GM12878 (cell line): ENCODE data around the gene WNT5B. TPM values are rescaled to one million over a fixed set of nuclear protein-coding genes. Genes with fewer than 3 reads are reported as not detected.

Source experiments
- ATAC-seq: fragments of 200-7000 bp; cut with Tn5 transposase; 3 replicates; pipeline ENCODE4 v1.9.1; 2020; ENCODE audit warnings: mild to moderate bottlenecking, moderate library complexity
- BruUV-seq: library from RNA; stranded (reverse); fragments of 400-500 nt; replicated peaks from 2 replicates; lab custom pipeline; 2021; lab: Mats Ljungman, UMichigan
- CTCF ChIA-PET: fragments of 300-600 bp; sonication (Branson Sonifier 250); formaldehyde crosslinking; extraction: SDS; loops from one replicate; lab custom pipeline; 2021; ENCODE audit warnings: inconsistent platforms; lab: Yijun Ruan, JAX
- POLR2A ChIA-PET: fragments of 350-600 bp; formaldehyde crosslinking; extraction: SDS; loops from one replicate; lab custom pipeline; 2021; ENCODE audit warnings: inconsistent platforms; lab: Charles Lee
- RAD21 ChIA-PET: fragments of 300-600 bp; sonication (Branson Sonifier 250); formaldehyde crosslinking; loops from one replicate; lab custom pipeline; 2023; ENCODE audit warnings: antibody characterized with exemption; ENCODE audit not compliant: unreplicated experiment; lab: Charles Lee
- SMC1A ChIA-PET: fragments of 300-600 bp; sonication (Branson Sonifier 250); formaldehyde crosslinking; loops from one replicate; lab custom pipeline; 2023; ENCODE audit not compliant: unreplicated experiment, uncharacterized antibody; lab: Charles Lee
- DNase-seq: peaks from one replicate; pipeline ENCODE4 v3.0.0-alpha.2; 2011; ENCODE audit warnings: low read depth, low spot score
- FAIRE-seq: peaks from 3 replicates; lab custom pipeline; 2011; peaks lifted over from hg19 to GRCh38; lab: Jason Lieb, UNC
- H2AFZ ChIP-seq: 2 replicates; pipeline ENCODE4 v1.6.0; 2011; ENCODE audit warnings: low read depth, low read length, control low read depth; ENCODE audit not compliant: control insufficient read depth
- H3K27ac ChIP-seq: 2 replicates; pipeline ENCODE4 v1.5.1; 2011; ENCODE audit warnings: control low read depth; ENCODE audit not compliant: control insufficient read depth, insufficient read depth
- H3K27me3 ChIP-seq, 2 experiments: replicated peaks in 1 of 2; 2 replicates each; pipeline versions ENCODE4 v1.6.0 to v1.6.1; 2011; ENCODE audit warnings: low read length in 1 of 2; ENCODE audit not compliant: control insufficient read depth in 2 of 2, insufficient read depth in 2 of 2
- H3K36me3 ChIP-seq, 2 experiments: 2 replicates each; pipeline ENCODE4 v1.5.1; 2011; ENCODE audit warnings: low read length in 1 of 2; ENCODE audit not compliant: control insufficient read depth in 2 of 2, insufficient read depth in 2 of 2
- H3K4me1 ChIP-seq: 2 replicates; pipeline ENCODE4 v1.6.1; 2011; ENCODE audit warnings: mild to moderate bottlenecking, low read length, moderate library complexity, mixed read lengths; ENCODE audit not compliant: control insufficient read depth, insufficient read depth
- H3K4me2 ChIP-seq: 2 replicates; pipeline ENCODE4 v1.6.0; 2011; ENCODE audit warnings: control low read depth; ENCODE audit not compliant: control insufficient read depth, insufficient read depth
- H3K4me3 ChIP-seq: fragments of 200-600 bp; sonication (generic); 2 replicates; pipeline ENCODE4 v1.5.1; 2016
- H3K79me2 ChIP-seq: 2 replicates; pipeline ENCODE4 v1.6.0; 2011; ENCODE audit warnings: low read length; ENCODE audit not compliant: control insufficient read depth, insufficient read depth
- H3K9ac ChIP-seq: 2 replicates; pipeline ENCODE4 v1.8.0; 2011; ENCODE audit warnings: low read length, control low read depth, mixed read lengths; ENCODE audit not compliant: control insufficient read depth, insufficient read depth
- H3K9me3 ChIP-seq: replicated peaks from 3 replicates; pipeline ENCODE4 v1.5.1; 2011; ENCODE audit warnings: mild to moderate bottlenecking, low read length; ENCODE audit not compliant: control insufficient read depth, insufficient read depth
- H4K20me1 ChIP-seq: 2 replicates; pipeline ENCODE4 v1.6.0; 2011; ENCODE audit not compliant: control insufficient read depth, insufficient read depth
- BACH1 ChIP-seq: fragments of 450-650 bp; IDR thresholded peaks from 2 replicates; pipeline ENCODE4 v1.6.1; 2017; ENCODE audit warnings: mild to moderate bottlenecking, borderline replicate concordance
- CEBPB ChIP-seq, 2 experiments: fragments of 150-350 bp in 1 of 2; IDR thresholded peaks; 2 replicates each; pipeline ENCODE4 v1.6.1; 2012 to 2014; ENCODE audit warnings: low read depth in 2 of 2, low read length in 2 of 2, borderline replicate concordance in 1 of 2, inconsistent platforms in 1 of 2
- CHD2 ChIP-seq: IDR thresholded peaks from 2 replicates; pipeline ENCODE4 v1.6.1; 2011; ENCODE audit warnings: low read depth, low read length, improper control_type of control experiment, borderline replicate concordance
- NKRF ChIP-seq: fragments of 450-650 bp; conservative IDR thresholded peaks from 2 replicates; pipeline ENCODE4 v1.6.1; 2017; ENCODE audit warnings: mild to moderate bottlenecking, moderate library complexity
- NRF1 ChIP-seq: conservative IDR thresholded peaks from 2 replicates; pipeline ENCODE4 v1.6.1; 2011; ENCODE audit warnings: mild to moderate bottlenecking, low read depth, low read length, improper control_type of control experiment
- PAX8 ChIP-seq: fragments of 450-650 bp; IDR thresholded peaks from 2 replicates; pipeline ENCODE4 v1.6.1; 2017; ENCODE audit warnings: mild to moderate bottlenecking, moderate library complexity
- TCF12 ChIP-seq: IDR thresholded peaks from 2 replicates; pipeline ENCODE4 v1.6.1; 2011; ENCODE audit warnings: low read depth, mild to moderate bottlenecking, low read length
- TCF7 ChIP-seq: IDR thresholded peaks from 2 replicates; pipeline ENCODE4 v1.6.1; 2014; ENCODE audit warnings: antibody characterized with exemption, borderline replicate concordance
- WRNIP1 ChIP-seq: IDR thresholded peaks from 2 replicates; pipeline ENCODE4 v1.6.1; 2011; ENCODE audit warnings: low read depth, low read length, improper control_type of control experiment, borderline replicate concordance
- ZNF274 ChIP-seq: IDR thresholded peaks from one replicate; pipeline ENCODE4 v1.8.0; 2011; ENCODE audit not compliant: insufficient read length, insufficient read depth
- ZNF687 ChIP-seq: fragments of 450-650 bp; IDR thresholded peaks from 2 replicates; pipeline ENCODE4 v1.6.1; 2017; ENCODE audit warnings: mild to moderate bottlenecking, moderate library complexity
- ZSCAN29 ChIP-seq: fragments of 450-650 bp; IDR thresholded peaks from 2 replicates; pipeline ENCODE4 v1.6.1; 2017; ENCODE audit warnings: mild to moderate bottlenecking, moderate library complexity
- WGBS: methylation state at CpG from one replicate; pipeline ENCODE4 v1.1.6; 2016; ENCODE audit warnings: low lambda C conversion rate; ENCODE audit not compliant: insufficient replicate concordance, insufficient coverage; ENCODE audit errors: missing lambda C conversion rate; 5-methylcytosine and 5-hydroxymethylcytosine counted together
- in situ Hi-C: fragments of 300-500 bp; cut with MboI; formaldehyde crosslinking; loops from 9 replicates; pipeline ENCODE4 v1.14.3; 2018; ENCODE audit warnings: mixed read lengths
- intact Hi-C: fragments of 100-400 bp; cut with micrococcal nuclease; formaldehyde crosslinking; loops from one replicate; pipeline ENCODE4 v1.14.2; 2022; ENCODE audit not compliant: unreplicated experiment
- polyA plus RNA-seq, 11 experiments: library from polyadenylated mRNA; depleted of rRNA in 4 of 11; unstranded in 6 of 11; stranded (reverse) in 5 of 11; fragments of >200 nt; fragmentation: Nextera tagmentation in 4 of 11; fragmentation: Illumina TruSeq in 1 of 11; extraction: Ambion mirVana in 4 of 11; extraction: Trizol in 1 of 11; gene quantifications; 1 replicate in 1 of 11; 2 replicates in 10 of 11; pipeline versions ENCODE4 v1.2.1 to v1.2.3, GENCODE V29; 2011 to 2016; ENCODE audit warnings: inconsistent platforms in 2 of 11, missing spikeins in 2 of 11, low read depth in 1 of 11
- total RNA-seq, 4 experiments: library from RNA; depleted of rRNA in 3 of 4; stranded (reverse); fragments of >200 nt in 3 of 4; fragmentation: Illumina TruSeq in 1 of 4; extraction: Trizol in 1 of 4; gene quantifications; 2 replicates each; pipeline versions ENCODE4 v1.2.1 to v1.2.3, GENCODE V29; 2013 to 2021

WNT5B gene
- total and polyA plus RNA-seq, 10 of the 15 experiments (the other 5 are each of a cell fraction or from before 2014, with no cell fraction given) = 0.45 to 18.3 (median 5.4) TPM

- Histone ChIP-seq H3K4me1 (peaks cover 21% of the 10 kb centered on the region), H3K9me3 (no peaks in the 10 kb centered on the region), H3K4me3 (no peak overlapping the region), H3K79me2 (no peaks in the 10 kb centered on the region), H2AFZ (no peak overlapping the region), H3K9ac (no peak overlapping the region), H4K20me1 (no peaks in the 10 kb centered on the region), H3K4me2 (no peak overlapping the region), H3K27me3 (no peaks in the 10 kb centered on the region), H3K36me3 (no peaks in the 10 kb centered on the region), H3K27ac (no peak overlapping the region)
- WGBS = 73% methylated on average over 13 of the region's 13 CpGs
- ChIA-PET CTCF (interaction anchor here (0.6 to 1.9 kb wide), 6 partner anchors 9 to 179 kb away, joined by 3 to 7 read pairs (median 3); no protein-coding TSS in a partner anchor), POLR2A (no interaction called here), RAD21 (interaction anchor here (0.8 to 1.1 kb wide), 2 partner anchors 9 to 25 kb away, joined by 3 read pairs; no protein-coding TSS in a partner anchor), SMC1A (interaction anchor here (0.6 to 1.4 kb wide), 3 partner anchors 10 to 128 kb away, joined by 3 read pairs; no protein-coding TSS in a partner anchor)
- TF ChIP-seq CHD2 (no peak), ZSCAN29 (no peak), ZNF274 (no peak), ZNF687 (no peak), PAX8 (no peak), CEBPB (IDR thresholded peaks at IDR 0.05; ENCODE audit: borderline replicate concordance in 1 of 2, low read depth in 2 of 2, low read length in 2 of 2) (no peak), BACH1 (no peak), TCF7 (no peak), NRF1 (no peak), NKRF (no peak), TCF12 (no peak), WRNIP1 (no peak)
- no peak for ATAC-seq
- no TSS peak for BruUV-seq
- no peak for DNase-seq
- FAIRE-seq = no peak
- intact Hi-C loops (no loop called here), in situ Hi-C loops (no loop called here)
These were observed 17.0 kb upstream of the WNT5B start for GRCh38 chr12:1611803-1612572.
